ENCODE measurements around the gene PXK. TPM values are rescaled to one million over a fixed set of nuclear protein-coding genes. Genes with fewer than 3 reads are reported as not detected.

The PXK gene
- total and polyA plus RNA-seq, 2 donors from 2014 or later, result 21.6 to 24.8 TPM

- peaks cover 3 to 9% (median 8%) of the 10 kb centered on the region in 3 donors for H3K4me1 ChIP-seq (ENCODE audit: control insufficient read depth in 2 of 3, insufficient read depth in 2 of 3, low read depth in 1 of 3, low read length in 3 of 3)
- intact Hi-C loops (cut with DNase I), result no loop called here
- FAIRE-seq, result no peak
- peaks cover 20 to 39% (median 26%) of the 10 kb centered on the region in 3 donors for H3K36me3 ChIP-seq (ENCODE audit: control insufficient read depth in 2 of 3, insufficient read depth in 3 of 3, low read length in 3 of 3)
- peak overlapping the region; percentile 66 to 91 (median 73) for H3K9ac ChIP-seq (ENCODE audit: low read length in 3 of 3)
- H3K9me3 ChIP-seq (ENCODE audit: control insufficient read depth in 2 of 3, insufficient read depth in 1 of 3, low read length in 3 of 3), result no peaks in the 10 kb centered on the region
- TF ChIP-seq CTCF (IDR thresholded peaks at IDR 0.05; ENCODE audit: borderline replicate concordance, extremely low read depth, insufficient read depth), result no peak
- peak overlapping the region in 1 of 2 donors; percentile 97 for H3K27ac ChIP-seq (ENCODE audit: low read depth in 2 of 2, low read length in 2 of 2)
- H3K27me3 ChIP-seq (ENCODE audit: control insufficient read depth, insufficient read depth, low read length), result no peaks in the 10 kb centered on the region
- peak in 1 of 5 donors; percentile 22 for DNase-seq
- peak overlapping the region; percentile 87 to 92 (median 89) for H3K4me3 ChIP-seq (ENCODE audit: low read length in 3 of 3)
These were observed 100.2 kb downstream of the PXK start for GRCh38 chr3:58432905-58433304.

GRCh38 chr3:58433400-58434167, 100.9 kb downstream of the PXK start, which contains the start of gene PDHB:
PDHB (minus strand) TSS chr3:58433832; CDS start chr3:58433809, 23 bp downstream.
- Histone ChIP-seq H3K4me3 (ENCODE audit: low read length in 3 of 3) (peak within 1 kb of the TSS; percentile 87 to 92 (median 89)), H3K27me3 (ENCODE audit: control insufficient read depth, insufficient read depth, low read length) (no peaks in the 10 kb centered on the region), H3K36me3 (ENCODE audit: control insufficient read depth in 2 of 3, insufficient read depth in 3 of 3, low read length in 3 of 3) (peaks cover 15 to 32% (median 19%) of the 10 kb centered on the region in 3 donors), H3K4me1 (ENCODE audit: control insufficient read depth in 2 of 3, insufficient read depth in 2 of 3, low read depth in 1 of 3, low read length in 3 of 3) (peaks cover 3 to 9% (median 8%) of the 10 kb centered on the region in 3 donors), H3K9ac (ENCODE audit: low read length in 3 of 3) (peak within 1 kb of the TSS; percentile 66 to 91 (median 73)), H3K27ac (ENCODE audit: low read depth in 2 of 2, low read length in 2 of 2) (peak within 1 kb of the TSS; percentile 97), H3K9me3 (ENCODE audit: control insufficient read depth in 2 of 3, insufficient read depth in 1 of 3, low read length in 3 of 3) (no peaks in the 10 kb centered on the region)
- FAIRE-seq (no peak), DNase-seq (peak; percentile 95 to 97 (median 96))
- intact Hi-C loops (cut with DNase I), result no loop called here
- TF ChIP-seq CTCF (IDR thresholded peaks at IDR 0.05; ENCODE audit: borderline replicate concordance, extremely low read depth, insufficient read depth), result no peak

GRCh38 chr3:58434168-58434504, 101.4 kb downstream of the PXK start:
- Histone ChIP-seq H3K36me3 (ENCODE audit: control insufficient read depth in 2 of 3, insufficient read depth in 3 of 3, low read length in 3 of 3) (peaks cover 14 to 26% (median 14%) of the 10 kb centered on the region in 3 donors), H3K4me1 (ENCODE audit: control insufficient read depth in 2 of 3, insufficient read depth in 2 of 3, low read depth in 1 of 3, low read length in 3 of 3) (peaks cover 3 to 9% (median 8%) of the 10 kb centered on the region in 3 donors), H3K27ac (ENCODE audit: low read depth in 2 of 2, low read length in 2 of 2) (peak overlapping the region; percentile 3 to 59), H3K9me3 (ENCODE audit: control insufficient read depth in 2 of 3, insufficient read depth in 1 of 3, low read length in 3 of 3) (no peaks in the 10 kb centered on the region), H3K9ac (ENCODE audit: low read length in 3 of 3) (peak overlapping the region in 2 of 3 donors; percentile 49 to 53), H3K27me3 (ENCODE audit: control insufficient read depth, insufficient read depth, low read length) (no peaks in the 10 kb centered on the region), H3K4me3 (ENCODE audit: low read length in 3 of 3) (peak overlapping the region; percentile 64 to 89 (median 76))
- intact Hi-C loops (cut with DNase I), result no loop called here
- no peak for TF ChIP-seq CTCF (IDR thresholded peaks at IDR 0.05; ENCODE audit: borderline replicate concordance, extremely low read depth, insufficient read depth)
- DNase-seq, result no peak
- FAIRE-seq, result no peak

Measured in kidney (tissue), 14 donors.